HL-60/S4 (cell line): ENCODE measurements around the gene PTGES.

Experiments
- in situ Hi-C: fragments of 300-500 bp; cut with MboI; formaldehyde crosslinking; loops from 2 replicates; pipeline ENCODE4 v1.14.3; 2022; ENCODE audit warnings: low sequenced_read_pairs

The PTGES gene

GRCh38 chr9:129748249-129748648 lies 4.6 kb downstream of the PTGES start:
- in situ Hi-C loops: no loop called here

GRCh38 chr9:129746092-129746777 lies 6.6 kb downstream of the PTGES start:
- in situ Hi-C loops: no loop called here

GRCh38 chr9:129745200-129745599 lies 7.6 kb downstream of the PTGES start:
- in situ Hi-C loops: no loop called here

- in situ Hi-C loops: no loop called here
These were observed 12.0 kb downstream of the PTGES start for GRCh38 chr9:129740666-129741464.

- in situ Hi-C loops: no loop called here
These were observed 12.7 kb downstream of the PTGES start for GRCh38 chr9:129740174-129740573.

GRCh38 chr9:129739432-129739831 lies 13.4 kb downstream of the PTGES start:
- in situ Hi-C loops: loop anchor here (5.0 kb wide), 1 partner anchor 43 kb away; no protein-coding TSS in a partner anchor

- in situ Hi-C loops: loop anchor here (5.0 kb wide), 1 partner anchor 45 kb away; no protein-coding TSS in a partner anchor
These were observed 15.2 kb downstream of the PTGES start for GRCh38 chr9:129737479-129738274.

GRCh38 chr9:129736334-129736733 lies 16.5 kb downstream of the PTGES start:
- in situ Hi-C loops: loop anchor here (5.0 kb wide), 1 partner anchor 46 kb away; no protein-coding TSS in a partner anchor

- in situ Hi-C loops: loop anchor here (5.0 kb wide), 1 partner anchor 47 kb away; no protein-coding TSS in a partner anchor
These were observed 17.3 kb downstream of the PTGES start for GRCh38 chr9:129735546-129735945.

- in situ Hi-C loops: no loop called here
These were observed 19.2 kb downstream of the PTGES start for GRCh38 chr9:129733632-129733953.

- in situ Hi-C loops: no loop called here
These were observed 19.8 kb downstream of the PTGES start for GRCh38 chr9:129732946-129733631.

- in situ Hi-C loops: no loop called here
These were observed 20.7 kb downstream of the PTGES start for GRCh38 chr9:129732100-129732499.

- in situ Hi-C loops: no loop called here
These were observed 21.3 kb downstream of the PTGES start for GRCh38 chr9:129731477-129732085.

GRCh38 chr9:129728744-129729143 lies 24.1 kb downstream of the PTGES start:
- in situ Hi-C loops: no loop called here

GRCh38 chr9:129726322-129727160 lies 26.3 kb downstream of the PTGES start:
- in situ Hi-C loops: no loop called here

- in situ Hi-C loops: no loop called here
These were observed 27.0 kb downstream of the PTGES start for GRCh38 chr9:129725795-129726251.

- in situ Hi-C loops: no loop called here
These were observed 28.2 kb downstream of the PTGES start for GRCh38 chr9:129724456-129725190.

GRCh38 chr9:129722913-129723312 lies 29.9 kb downstream of the PTGES start:
- in situ Hi-C loops: no loop called here
